Sigmoid colon (tissue), 4 donors: Measurements from ENCODE around the gene F2RL2.

ENCODE experiments used
- EP300 ChIP-seq, 4 donors: sonication (generic); formaldehyde crosslinking; IDR thresholded peaks; one replicate each; pipeline ENCODE4 v1.6.1; 2017; ENCODE audit warnings: antibody characterized with exemption in 4 of 4
- TF ChIP-seq, protein P1 (sequence below), 4 experiments: fragments of 450-650 bp in 3 of 4; fragments of 200-600 bp in 1 of 4; IDR thresholded peaks; one replicate each; pipeline ENCODE4 v1.5.1; 2016 to 2019; ENCODE audit warnings: antibody characterized with exemption in 4 of 4, mild to moderate bottlenecking in 3 of 4, moderate library complexity in 2 of 4

DNA sequence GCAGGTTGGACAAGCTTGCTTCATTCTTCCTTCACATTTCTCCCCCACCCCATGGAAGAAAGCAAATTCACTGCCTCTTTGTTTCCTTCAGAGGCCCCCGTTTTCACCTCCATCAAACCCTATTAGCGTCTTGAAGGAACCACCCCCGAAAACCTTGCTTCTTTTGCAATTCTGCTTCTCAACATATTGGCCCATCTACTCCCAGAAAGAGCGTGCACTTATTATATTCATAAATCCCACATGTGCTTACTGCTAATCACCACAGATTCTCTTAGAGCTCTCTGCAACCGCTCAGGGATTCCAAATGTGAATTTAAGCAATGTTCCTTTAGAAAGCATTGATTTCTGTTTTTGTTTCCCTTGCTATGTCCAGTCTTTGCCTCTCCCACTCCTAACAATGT is 1.1 kb downstream of the F2RL2 start:
- TF ChIP-seq, protein P1, sequence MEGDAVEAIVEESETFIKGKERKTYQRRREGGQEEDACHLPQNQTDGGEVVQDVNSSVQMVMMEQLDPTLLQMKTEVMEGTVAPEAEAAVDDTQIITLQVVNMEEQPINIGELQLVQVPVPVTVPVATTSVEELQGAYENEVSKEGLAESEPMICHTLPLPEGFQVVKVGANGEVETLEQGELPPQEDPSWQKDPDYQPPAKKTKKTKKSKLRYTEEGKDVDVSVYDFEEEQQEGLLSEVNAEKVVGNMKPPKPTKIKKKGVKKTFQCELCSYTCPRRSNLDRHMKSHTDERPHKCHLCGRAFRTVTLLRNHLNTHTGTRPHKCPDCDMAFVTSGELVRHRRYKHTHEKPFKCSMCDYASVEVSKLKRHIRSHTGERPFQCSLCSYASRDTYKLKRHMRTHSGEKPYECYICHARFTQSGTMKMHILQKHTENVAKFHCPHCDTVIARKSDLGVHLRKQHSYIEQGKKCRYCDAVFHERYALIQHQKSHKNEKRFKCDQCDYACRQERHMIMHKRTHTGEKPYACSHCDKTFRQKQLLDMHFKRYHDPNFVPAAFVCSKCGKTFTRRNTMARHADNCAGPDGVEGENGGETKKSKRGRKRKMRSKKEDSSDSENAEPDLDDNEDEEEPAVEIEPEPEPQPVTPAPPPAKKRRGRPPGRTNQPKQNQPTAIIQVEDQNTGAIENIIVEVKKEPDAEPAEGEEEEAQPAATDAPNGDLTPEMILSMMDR (IDR thresholded peaks at IDR 0.05), result no peak
- TF ChIP-seq EP300 (IDR thresholded peaks at IDR 0.05), result no peak
